H1 (cell line): ENCODE results near the gene MOV10L1. TPM values are rescaled to one million over a fixed set of nuclear protein-coding genes. Genes with fewer than 3 reads are reported as not detected.

Experiments
- CTCF ChIA-PET: fragments of 300-600 bp; sonication (Branson Sonifier 250); formaldehyde crosslinking; loops from one replicate; lab custom pipeline; 2021; ENCODE audit not compliant: partially characterized antibody; lab: Charles Lee
- POLR2A ChIA-PET: fragments of 300-600 bp; sonication (Branson Sonifier 250); formaldehyde crosslinking; loops from one replicate; lab custom pipeline; 2021; ENCODE audit warnings: inconsistent platforms; ENCODE audit not compliant: partially characterized antibody; lab: Charles Lee
- DNase-seq, 2 experiments: peaks; one replicate each; pipeline versions ENCODE4 v3.0.0 to v3.0.0-alpha.2; 2010 to 2022; ENCODE audit warnings: low spot score in 2 of 2, low read depth in 1 of 2, mixed read lengths in 1 of 2
- FAIRE-seq: peaks from 2 replicates; lab custom pipeline; 2011; peaks lifted over from hg19 to GRCh38; lab: Jason Lieb, UNC
- H2AFZ ChIP-seq: 2 replicates; pipeline ENCODE4 v1.8.1; 2012; ENCODE audit warnings: low read length, inconsistent platforms
- H2AK5ac ChIP-seq: 2 replicates; pipeline ENCODE4 v1.6.1; 2013; ENCODE audit warnings: low read depth, low read length
- H2BK120ac ChIP-seq: replicated peaks from 2 replicates; pipeline ENCODE3; 2013; ENCODE audit warnings: low read depth, low read length, inconsistent platforms
- H2BK12ac ChIP-seq: 2 replicates; pipeline ENCODE4 v1.6.1; 2013; ENCODE audit warnings: low read depth, low read length
- H2BK15ac ChIP-seq: 2 replicates; pipeline ENCODE4 v1.6.1; 2013; ENCODE audit warnings: low read length
- H2BK20ac ChIP-seq: 2 replicates; pipeline ENCODE4 v1.6.1; 2013; ENCODE audit warnings: low read length
- H2BK5ac ChIP-seq: 2 replicates; pipeline ENCODE4 v1.6.1; 2013; ENCODE audit warnings: low read depth, low read length
- H3K14ac ChIP-seq: 2 replicates; pipeline ENCODE4 v1.6.1; 2013; ENCODE audit warnings: inconsistent platforms; ENCODE audit not compliant: insufficient read length
- H3K18ac ChIP-seq: 2 replicates; pipeline ENCODE4 v1.6.1; 2013; ENCODE audit warnings: low read length; ENCODE audit errors: extremely low read depth
- H3K23ac ChIP-seq: 2 replicates; pipeline ENCODE4 v1.6.1; 2013; ENCODE audit warnings: inconsistent platforms; ENCODE audit not compliant: insufficient read length
- H3K23me2 ChIP-seq: 2 replicates; pipeline ENCODE4 v1.6.1; 2013; ENCODE audit warnings: low read depth, low read length
- H3K27ac ChIP-seq: 2 replicates; pipeline ENCODE4 v1.6.1; 2011; ENCODE audit warnings: low read depth, low read length, inconsistent platforms
- H3K27me3 ChIP-seq, 4 experiments: replicated peaks in 1 of 4; 1 replicate in 1 of 4; 2 replicates in 3 of 4; pipeline versions ENCODE4 v1.6.1 to v1.8.1; 2011 to 2013; ENCODE audit warnings: low read length in 3 of 4, mild to moderate bottlenecking in 3 of 4, inconsistent platforms in 2 of 4, mixed read lengths in 2 of 4, moderate library complexity in 1 of 4; ENCODE audit not compliant: control insufficient read depth in 3 of 4, insufficient read depth in 3 of 4; ENCODE audit errors: extremely low read depth in 1 of 4
- H3K36me3 ChIP-seq, 4 experiments: 2 replicates each; pipeline versions ENCODE4 v1.6.1 to v1.8.1; 2011 to 2013; ENCODE audit warnings: mild to moderate bottlenecking in 4 of 4, low read length in 3 of 4, moderate library complexity in 2 of 4, control low read depth in 1 of 4, inconsistent platforms in 1 of 4; ENCODE audit not compliant: insufficient read depth in 4 of 4, control insufficient read depth in 2 of 4
- H3K4ac ChIP-seq: replicated peaks from 2 replicates; pipeline ENCODE3; 2013; ENCODE audit warnings: low read length, low read depth, mixed read lengths, inconsistent platforms; ENCODE audit not compliant: insufficient read length
- H3K4me1 ChIP-seq, 4 experiments: replicated peaks in 1 of 4; 1 replicate in 1 of 4; 2 replicates in 3 of 4; pipeline versions ENCODE4 v1.6.1 to v1.8.1; 2011 to 2013; ENCODE audit warnings: low read length in 3 of 4, inconsistent platforms in 2 of 4, mixed read lengths in 1 of 4; ENCODE audit not compliant: insufficient read depth in 4 of 4, control insufficient read depth in 3 of 4
- H3K4me2 ChIP-seq, 2 experiments: 2 replicates each; pipeline versions ENCODE4 v1.6.1 to v1.8.1; 2011 to 2013; ENCODE audit warnings: low read depth in 2 of 2, low read length in 2 of 2, control low read depth in 1 of 2, inconsistent platforms in 1 of 2, mild to moderate bottlenecking in 1 of 2; ENCODE audit not compliant: insufficient read depth in 1 of 2
- H3K4me3 ChIP-seq, 4 experiments: fragments of 200-600, 300-600 bp in 1 of 4; sonication (generic), shearing (Covaris generic), sonication (Bioruptor Twin) in 1 of 4; 2 replicates each; pipeline versions ENCODE4 v1.5.1 to v1.8.1; 2011 to 2016; ENCODE audit warnings: low read length in 4 of 4, low read depth in 3 of 4, control low read depth in 2 of 4, inconsistent platforms in 2 of 4, mild to moderate bottlenecking in 2 of 4, mixed read lengths in 1 of 4, moderate library complexity in 1 of 4; ENCODE audit not compliant: insufficient read depth in 2 of 4; ENCODE audit errors: extremely low read depth in 1 of 4
- H3K56ac ChIP-seq: replicated peaks from 2 replicates; pipeline ENCODE3; 2013; ENCODE audit warnings: low read depth, mild to moderate bottlenecking, mixed read lengths, low read length, inconsistent platforms; ENCODE audit not compliant: insufficient read length
- H3K79me1 ChIP-seq: 2 replicates; pipeline ENCODE4 v1.6.1; 2013; ENCODE audit warnings: low read depth, low read length, control low read depth
- H3K79me2 ChIP-seq, 2 experiments: 2 replicates each; pipeline versions ENCODE4 v1.6.1 to v1.8.1; 2012 to 2013; ENCODE audit warnings: low read length in 2 of 2, mild to moderate bottlenecking in 2 of 2, inconsistent platforms in 1 of 2; ENCODE audit not compliant: insufficient read depth in 2 of 2, control insufficient read depth in 1 of 2
- H3K9ac ChIP-seq, 4 experiments: replicated peaks in 1 of 4; 1 replicate in 1 of 4; 2 replicates in 3 of 4; pipeline versions ENCODE4 v1.6.1 to v1.8.1; 2011 to 2013; ENCODE audit warnings: low read depth in 3 of 4, low read length in 3 of 4, control low read depth in 2 of 4, mild to moderate bottlenecking in 2 of 4, moderate library complexity in 2 of 4, inconsistent platforms in 1 of 4; ENCODE audit errors: extremely low read depth in 1 of 4
- H3K9me3 ChIP-seq, 2 experiments: 2 replicates each; pipeline versions ENCODE4 v1.6.1 to v1.8.1; 2012 to 2013; ENCODE audit warnings: mild to moderate bottlenecking in 2 of 2, moderate library complexity in 2 of 2, control low read depth in 1 of 2, inconsistent platforms in 1 of 2, low read depth in 1 of 2, low read length in 1 of 2, mixed read lengths in 1 of 2; ENCODE audit not compliant: insufficient read depth in 2 of 2
- H4K20me1 ChIP-seq, 2 experiments: replicated peaks in 1 of 2; 2 replicates each; pipeline versions ENCODE3 to v1.8.1; 2011 to 2013; ENCODE audit warnings: inconsistent platforms in 2 of 2, low read length in 2 of 2, mild to moderate bottlenecking in 1 of 2; ENCODE audit not compliant: insufficient read depth in 2 of 2, control insufficient read depth in 1 of 2
- H4K5ac ChIP-seq: 2 replicates; pipeline ENCODE4 v1.6.1; 2013; ENCODE audit warnings: low read length, low read depth, mixed read lengths, inconsistent platforms; ENCODE audit not compliant: insufficient read length
- H4K8ac ChIP-seq: 2 replicates; pipeline ENCODE4 v1.8.0; 2013; ENCODE audit warnings: mild to moderate bottlenecking, moderate library complexity, low read length, inconsistent platforms; ENCODE audit not compliant: insufficient read depth; ENCODE audit errors: extremely low read depth
- H4K91ac ChIP-seq: replicated peaks from 2 replicates; pipeline ENCODE3; 2013; ENCODE audit warnings: low read length, mixed read lengths, inconsistent platforms; ENCODE audit not compliant: insufficient read length
- ASH2L ChIP-seq: fragments of 200-600, 300-600 bp; sonication (generic); IDR thresholded peaks from one replicate; pipeline ENCODE4 v1.7.1; 2017; ENCODE audit warnings: low read length
- EZH2 ChIP-seq: fragments of 200-600 bp; sonication (generic); IDR thresholded peaks from 2 replicates; pipeline ENCODE4 v1.7.1; 2012; ENCODE audit warnings: low read depth, mild to moderate bottlenecking, moderate library complexity, low read length, inconsistent platforms; ENCODE audit not compliant: severe bottlenecking
- PHF8 ChIP-seq: fragments of 200-600 bp; sonication (generic); conservative IDR thresholded peaks from 2 replicates; pipeline ENCODE4 v1.7.1; 2012; ENCODE audit warnings: low read depth, mild to moderate bottlenecking, inconsistent platforms, low read length, moderate library complexity
- RAD21 ChIP-seq, 2 experiments: IDR thresholded peaks in 1 of 2; conservative IDR thresholded peaks in 1 of 2; 2 replicates each; pipeline ENCODE4 v1.6.1; 2011; ENCODE audit warnings: low read depth in 2 of 2, low read length in 2 of 2, improper control_type of control experiment in 1 of 2, inconsistent platforms in 1 of 2, mild to moderate bottlenecking in 1 of 2, moderate library complexity in 1 of 2
- WGBS, 2 experiments: shearing (Covaris generic) in 1 of 2; methylation state at CpG; one replicate each; pipeline versions ENCODE4 v1.1.6 to v1.1.7; 2013 to 2015; ENCODE audit warnings: low lambda C conversion rate in 2 of 2, mixed read lengths in 2 of 2, inconsistent platforms in 1 of 2, low coverage in 1 of 2, missing lambda C conversion rate in 1 of 2; ENCODE audit not compliant: insufficient replicate concordance in 2 of 2, insufficient coverage in 1 of 2, insufficient read length in 1 of 2; ENCODE audit errors: extremely low coverage in 1 of 2, missing lambda C conversion rate in 1 of 2; 5-methylcytosine and 5-hydroxymethylcytosine counted together
- polyA plus RNA-seq, 7 experiments: library from polyadenylated mRNA; depleted of rRNA in 3 of 7; stranded (reverse) in 5 of 7; unstranded in 2 of 7; fragments of >200 nt in 5 of 7; fragments of 200-250 nt in 2 of 7; gene quantifications; 1 replicate in 5 of 7; 2 replicates in 1 of 7; 4 replicates in 1 of 7; pipeline versions ENCODE4 v1.2.1 to v1.2.3, GENCODE V29; 2011 to 2013; ENCODE audit warnings: missing spikeins in 2 of 7, mixed read lengths in 2 of 7
- total RNA-seq: library from RNA; stranded (reverse); fragmentation: NEBNext Ultra II Directional; extraction: Animal tissue kit (Norgen Biotek cat#: 25700); gene quantifications from 2 replicates; pipeline ENCODE4 v1.2.1, GENCODE V29; 2021
- TF ChIP-seq, protein P1 (sequence below), 3 experiments: IDR thresholded peaks; 1 replicate in 2 of 3; 2 replicates in 1 of 3; pipeline versions ENCODE4 v1.5.1 to v1.6.1; 2011; ENCODE audit warnings: low read length in 3 of 3, mild to moderate bottlenecking in 3 of 3, inconsistent platforms in 2 of 3, low read depth in 1 of 3, moderate library complexity in 1 of 3; ENCODE audit not compliant: insufficient read depth in 1 of 3; ENCODE audit errors: control extremely low read depth in 1 of 3

The MOV10L1 gene
- total and polyA plus RNA-seq, 2 of the 8 experiments (the other 6 are each of a cell fraction or from before 2014, with no cell fraction given), result 0.32 TPM; not detected in 1

GRCh38 chr22:50209893-50210292 lies 120.1 kb downstream of the MOV10L1 start:
- H2BK12ac ChIP-seq, result no peak overlapping the region
- H3K9me3 ChIP-seq, result no peaks in the 10 kb centered on the region
- H2AFZ ChIP-seq, result no peak overlapping the region
- no peak overlapping the region for H2AK5ac ChIP-seq
- POLR2A ChIA-PET, result no interaction called here
- H3K14ac ChIP-seq, result no peak overlapping the region
- H4K8ac ChIP-seq, result peak overlapping the region; percentile 74
- no peak overlapping the region for H3K23ac ChIP-seq
- no peak overlapping the region for H3K18ac ChIP-seq
- CTCF ChIA-PET, result interaction anchor here (0.9 kb wide), 1 partner anchor 31 kb away, joined by 3 read pairs; no protein-coding TSS in a partner anchor
- no peak overlapping the region for H4K91ac ChIP-seq
- no peak overlapping the region for H3K27ac ChIP-seq
- no peak overlapping the region for H2BK120ac ChIP-seq
- peaks cover 8 to 21% of the 10 kb centered on the region in 2 experiments for H4K20me1 ChIP-seq
- FAIRE-seq (no peak), DNase-seq (peak in 1 of 2 experiments; percentile 78)
- peaks cover 4 to 32% (median 21%) of the 10 kb centered on the region in 4 experiments; a peak in 7 of 8 replicates for H3K36me3 ChIP-seq
- H3K4ac ChIP-seq, result no peak overlapping the region
- H3K79me1 ChIP-seq, result peaks cover 5% of the 10 kb centered on the region; the same call in 1 of the 2 replicates
- no peak overlapping the region for H2BK20ac ChIP-seq
- no peak overlapping the region; the same call in 1 of the 2 replicates for H2BK5ac ChIP-seq
- H2BK15ac ChIP-seq, result no peak overlapping the region
- no peak overlapping the region for H4K5ac ChIP-seq
- H3K4me1 ChIP-seq, result peaks cover 0 to 3% (median 1%) of the 10 kb centered on the region in 4 experiments; a peak in 2 of 7 replicates
- H3K56ac ChIP-seq, result no peak overlapping the region
- H3K4me3 ChIP-seq, result no peak overlapping the region
- no peak overlapping the region for H3K4me2 ChIP-seq
- TF ChIP-seq EZH2 (no peak), PHF8 (no peak), RAD21 (IDR thresholded peaks at IDR 0.05 in 1 of 2, conservative IDR thresholded peaks at IDR 0.05 in 1 of 2; ENCODE audit: low read depth in 2 of 2, low read length in 2 of 2) (peak; percentile 67 to 72), ASH2L (no peak)
- TF ChIP-seq, protein P1, sequence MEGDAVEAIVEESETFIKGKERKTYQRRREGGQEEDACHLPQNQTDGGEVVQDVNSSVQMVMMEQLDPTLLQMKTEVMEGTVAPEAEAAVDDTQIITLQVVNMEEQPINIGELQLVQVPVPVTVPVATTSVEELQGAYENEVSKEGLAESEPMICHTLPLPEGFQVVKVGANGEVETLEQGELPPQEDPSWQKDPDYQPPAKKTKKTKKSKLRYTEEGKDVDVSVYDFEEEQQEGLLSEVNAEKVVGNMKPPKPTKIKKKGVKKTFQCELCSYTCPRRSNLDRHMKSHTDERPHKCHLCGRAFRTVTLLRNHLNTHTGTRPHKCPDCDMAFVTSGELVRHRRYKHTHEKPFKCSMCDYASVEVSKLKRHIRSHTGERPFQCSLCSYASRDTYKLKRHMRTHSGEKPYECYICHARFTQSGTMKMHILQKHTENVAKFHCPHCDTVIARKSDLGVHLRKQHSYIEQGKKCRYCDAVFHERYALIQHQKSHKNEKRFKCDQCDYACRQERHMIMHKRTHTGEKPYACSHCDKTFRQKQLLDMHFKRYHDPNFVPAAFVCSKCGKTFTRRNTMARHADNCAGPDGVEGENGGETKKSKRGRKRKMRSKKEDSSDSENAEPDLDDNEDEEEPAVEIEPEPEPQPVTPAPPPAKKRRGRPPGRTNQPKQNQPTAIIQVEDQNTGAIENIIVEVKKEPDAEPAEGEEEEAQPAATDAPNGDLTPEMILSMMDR (IDR thresholded peaks at IDR 0.05; ENCODE audit: control extremely low read depth in 1 of 3, insufficient read depth in 1 of 3, low read depth in 1 of 3, low read length in 3 of 3), result peak; percentile 79 to 89 (median 85)
- H3K9ac ChIP-seq, result no peak overlapping the region
- H3K23me2 ChIP-seq, result no peaks in the 10 kb centered on the region
- whole genome bisulfite sequencing, 2 experiments, result 72% methylated on average over 18 of the region's 20 CpGs; no CpG with 5 or more reads in 1 of the 2 experiments
- H3K79me2 ChIP-seq, result peaks cover 0 to 13% of the 10 kb centered on the region in 2 experiments; a peak in 1 of 4 replicates
- H3K27me3 ChIP-seq, result no peaks in the 10 kb centered on the region
